Right cardiac atrium (tissue), 5 donors: ENCODE results near the gene C4orf50. TPM values are rescaled to one million over a fixed set of nuclear protein-coding genes. Genes with fewer than 3 reads are reported as not detected.

ENCODE experiments used
- ATAC-seq, 2 donors: fragments of 200-7000 bp; cut with Tn5 transposase; one replicate each; pipeline versions ENCODE4 v1.8.0 to v1.9.1; 2020; ENCODE audit warnings: moderate library complexity in 2 of 2, mild to moderate bottlenecking in 1 of 2
- DNase-seq, 3 donors: peaks; one replicate each; pipeline ENCODE4 v3.0.0-alpha.2; 2020
- H3K27ac ChIP-seq: one replicate; pipeline ENCODE4 v1.5.1; 2013; ENCODE audit warnings: mild to moderate bottlenecking, low read length, control low read depth, moderate library complexity
- H3K27me3 ChIP-seq: one replicate; pipeline ENCODE4 v1.6.1; 2013; ENCODE audit not compliant: control insufficient read depth, insufficient read depth
- H3K4me1 ChIP-seq: one replicate; pipeline ENCODE4 v1.6.1; 2013; ENCODE audit warnings: low read length; ENCODE audit not compliant: control insufficient read depth, insufficient read depth
- H3K4me3 ChIP-seq: one replicate; pipeline ENCODE4 v1.5.1; 2013; ENCODE audit warnings: low read length, control low read depth
- H3K9me3 ChIP-seq: one replicate; pipeline ENCODE4 v1.6.1; 2013; ENCODE audit warnings: low read length; ENCODE audit not compliant: control insufficient read depth
- WGBS: extraction: QIAGEN DNeasy Blood & Tissue Kit; methylation state at CpG from one replicate; pipeline ENCODE4 v1.1.7; 2013; 5-methylcytosine and 5-hydroxymethylcytosine counted together
- intact Hi-C, 4 donors: fragments of 100-400 bp; cut with DNase I; formaldehyde crosslinking; loops; one replicate each; pipeline versions ENCODE4 v1.11.0 to v1.14.0; 2022 to 2023
- polyA plus RNA-seq: library from polyadenylated mRNA; stranded (reverse); fragments of 200-250 nt; gene quantifications from one replicate; pipeline ENCODE4 v1.2.3, GENCODE V29; 2013
- total RNA-seq, 4 donors: library from RNA; stranded (reverse); fragmentation: NEBNext Ultra II Directional; extraction: Animal tissue kit (Norgen Biotek cat#: 25700); gene quantifications; one replicate each; pipeline ENCODE4 v1.2.1, GENCODE V29; 2021
- donor health status: healthy with polysubstance abuse.
- donor health status: DM: no; HTN: yes; CAD: no.
- donor health status: DM: no; HTN: no; CAD: no.
- donor health status: DM: no; HTN: yes; CAD: no; lungs with severe emphysema.
- donor health status: DM: yes; HTN: yes; CAD: no.

C4orf50 gene
- total and polyA plus RNA-seq, 5 donors = 0.02 to 0.03 (median 0.03) TPM; not detected in 2

DNA sequence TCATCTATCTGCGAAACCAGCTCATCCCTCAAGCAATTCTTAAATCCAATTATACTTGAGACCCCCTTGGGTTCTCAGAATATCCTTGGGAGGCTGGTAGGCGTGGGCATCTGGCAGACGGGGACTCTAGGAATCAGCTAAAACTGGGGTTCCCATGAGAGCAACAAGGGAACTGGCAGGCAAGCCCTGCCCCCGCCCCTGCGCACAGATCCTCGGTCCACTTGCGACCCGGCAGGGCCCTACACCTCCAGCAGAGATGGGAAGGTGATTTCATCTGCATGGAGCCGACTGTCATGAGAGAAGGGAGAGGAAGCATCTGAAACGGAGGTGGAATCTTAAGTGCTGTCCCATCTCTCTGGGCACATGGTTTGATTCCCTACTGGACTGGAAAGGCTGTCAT lies 9.9 kb upstream of the C4orf50 start:
- H3K9me3 ChIP-seq = no peaks in the 10 kb centered on the region
- DNase-seq = no peak
- intact Hi-C loops = no loop called here
- H3K4me1 ChIP-seq = no peaks in the 10 kb centered on the region
- 67% methylated on average over 10 of the region's 10 CpGs for WGBS
- no peak overlapping the region for H3K27ac ChIP-seq
- H3K27me3 ChIP-seq = no peaks in the 10 kb centered on the region
- H3K4me3 ChIP-seq = no peak overlapping the region
- ATAC-seq = no peak

DNA sequence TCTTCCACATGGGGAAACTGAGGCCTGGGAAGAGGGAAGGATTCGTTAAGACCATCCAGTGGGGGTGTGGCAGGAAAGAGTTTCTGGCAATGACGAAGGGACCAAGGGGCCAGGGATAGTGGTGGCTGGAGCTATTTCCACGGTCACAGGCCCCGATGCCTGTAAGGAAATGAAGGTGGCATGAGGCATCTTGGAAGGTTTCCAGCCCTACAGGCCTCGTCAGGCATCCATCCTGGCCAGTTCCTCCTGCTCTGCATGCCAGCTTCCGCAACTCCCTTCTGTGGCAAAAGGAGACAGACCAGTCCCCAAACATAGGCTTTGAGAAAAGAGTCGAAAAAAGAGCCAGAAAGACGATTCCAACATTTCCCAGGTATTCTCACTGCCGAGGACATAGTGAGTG lies 9.2 kb upstream of the C4orf50 start:
- Histone ChIP-seq H3K4me3 (no peak overlapping the region), H3K27me3 (no peaks in the 10 kb centered on the region), H3K27ac (no peak overlapping the region), H3K4me1 (no peaks in the 10 kb centered on the region), H3K9me3 (no peaks in the 10 kb centered on the region)
- DNase-seq (no peak), ATAC-seq (no peak)
- 75% methylated on average over 9 of the region's 9 CpGs for WGBS
- intact Hi-C loops = no loop called here

DNA sequence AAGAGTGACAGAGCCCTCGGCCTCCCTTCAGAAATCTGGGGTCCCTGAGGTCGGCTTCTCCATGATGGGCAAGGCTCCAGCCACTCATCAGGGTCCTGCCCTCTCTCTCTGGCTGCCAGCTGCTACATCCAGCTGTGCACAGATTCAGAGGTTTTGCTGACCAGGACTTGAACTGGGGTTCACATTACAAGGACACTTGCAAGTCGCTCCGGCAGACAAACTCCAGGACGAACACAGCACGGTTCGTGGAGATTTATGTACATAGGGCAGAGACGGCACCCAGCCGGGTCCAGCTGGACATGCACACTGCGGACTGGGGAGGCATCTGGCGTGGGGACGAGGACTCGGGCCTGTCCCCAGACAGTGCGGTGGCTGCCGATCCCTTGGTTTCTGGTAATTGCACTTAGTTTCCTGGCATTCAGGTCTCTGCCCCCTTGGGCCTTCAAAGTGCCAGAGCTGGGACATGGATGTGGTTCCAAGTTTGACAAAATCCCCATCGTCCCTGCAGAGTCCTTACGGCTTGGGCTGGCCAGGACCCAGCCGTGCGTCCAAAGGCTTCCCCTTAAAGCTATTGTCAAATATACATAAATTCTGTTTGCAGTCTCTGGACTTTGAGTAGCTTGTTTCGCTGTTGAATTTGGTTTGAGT lies 6.2 kb upstream of the C4orf50 start:
- DNase-seq = no peak
- H3K4me3 ChIP-seq = no peak overlapping the region
- H3K9me3 ChIP-seq = no peaks in the 10 kb centered on the region
- no peaks in the 10 kb centered on the region for H3K4me1 ChIP-seq
- no peak for ATAC-seq
- H3K27ac ChIP-seq = no peak overlapping the region
- WGBS = 70% methylated on average over 20 of the region's 20 CpGs
- intact Hi-C loops = no loop called here
- H3K27me3 ChIP-seq = no peaks in the 10 kb centered on the region

DNA sequence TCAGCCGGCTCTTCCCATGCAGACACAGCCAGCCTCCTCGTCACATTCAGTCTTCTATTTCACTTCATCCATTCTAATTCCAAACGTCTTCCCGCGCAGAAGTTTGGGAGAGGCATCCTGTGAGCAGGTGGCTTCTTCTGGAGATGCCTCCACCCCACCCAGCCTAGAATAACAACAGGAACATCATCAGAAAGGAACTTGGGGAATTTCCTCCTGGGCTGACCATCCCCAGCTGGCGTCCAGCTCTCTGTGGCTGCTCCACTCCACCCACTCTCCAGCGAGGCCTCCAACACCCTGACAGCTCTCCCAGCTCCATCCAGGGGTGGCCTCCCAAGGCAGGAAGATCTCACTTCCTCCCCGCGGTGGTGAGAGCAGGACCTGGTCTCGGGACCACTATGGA lies 5.5 kb upstream of the C4orf50 start:
- DNase-seq = no peak
- Histone ChIP-seq H3K4me1 (no peaks in the 10 kb centered on the region), H3K9me3 (no peaks in the 10 kb centered on the region), H3K4me3 (no peak overlapping the region), H3K27ac (no peak overlapping the region), H3K27me3 (no peaks in the 10 kb centered on the region)
- WGBS = 59% methylated on average over 10 of the region's 10 CpGs
- intact Hi-C loops = no loop called here
- no peak for ATAC-seq

DNA sequence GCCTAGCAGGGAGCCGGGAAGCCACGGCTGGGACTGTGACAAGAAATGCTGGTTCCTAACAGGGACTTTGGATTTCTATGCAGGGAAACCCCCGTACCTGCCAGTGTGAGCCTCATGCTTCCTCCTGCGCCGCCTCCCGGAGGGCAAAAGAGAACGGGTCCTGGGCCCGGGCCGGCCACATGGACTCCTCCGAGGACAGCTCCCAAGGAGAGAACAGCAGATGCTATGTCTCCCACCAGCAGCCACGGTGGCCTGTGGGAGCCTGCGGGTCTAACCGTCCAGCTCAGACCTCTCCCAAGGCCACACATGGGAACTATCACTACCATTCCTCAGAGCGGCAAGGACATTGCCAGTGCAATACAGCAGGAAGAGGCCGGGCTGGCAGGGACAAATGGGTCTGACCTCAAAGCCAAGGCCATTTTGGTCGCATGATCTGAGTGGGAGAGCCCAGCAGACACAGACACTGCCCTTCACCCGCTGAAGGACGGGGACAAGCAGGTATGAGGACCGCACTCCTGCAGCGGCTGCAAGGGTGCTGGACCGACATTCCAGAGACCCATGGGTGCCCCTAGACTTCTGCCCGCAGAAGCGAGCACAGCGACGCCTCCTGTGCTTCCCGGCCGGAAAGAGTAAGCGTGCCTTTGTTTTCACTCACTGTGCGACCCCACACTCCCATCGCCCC lies 4.5 kb upstream of the C4orf50 start:
- Histone ChIP-seq H3K27ac (no peak overlapping the region), H3K4me3 (no peak overlapping the region), H3K27me3 (no peaks in the 10 kb centered on the region), H3K9me3 (no peaks in the 10 kb centered on the region), H3K4me1 (no peaks in the 10 kb centered on the region)
- intact Hi-C loops = no loop called here
- 85% methylated on average over 30 of the region's 30 CpGs for WGBS
- ATAC-seq (no peak), DNase-seq (no peak)

DNA sequence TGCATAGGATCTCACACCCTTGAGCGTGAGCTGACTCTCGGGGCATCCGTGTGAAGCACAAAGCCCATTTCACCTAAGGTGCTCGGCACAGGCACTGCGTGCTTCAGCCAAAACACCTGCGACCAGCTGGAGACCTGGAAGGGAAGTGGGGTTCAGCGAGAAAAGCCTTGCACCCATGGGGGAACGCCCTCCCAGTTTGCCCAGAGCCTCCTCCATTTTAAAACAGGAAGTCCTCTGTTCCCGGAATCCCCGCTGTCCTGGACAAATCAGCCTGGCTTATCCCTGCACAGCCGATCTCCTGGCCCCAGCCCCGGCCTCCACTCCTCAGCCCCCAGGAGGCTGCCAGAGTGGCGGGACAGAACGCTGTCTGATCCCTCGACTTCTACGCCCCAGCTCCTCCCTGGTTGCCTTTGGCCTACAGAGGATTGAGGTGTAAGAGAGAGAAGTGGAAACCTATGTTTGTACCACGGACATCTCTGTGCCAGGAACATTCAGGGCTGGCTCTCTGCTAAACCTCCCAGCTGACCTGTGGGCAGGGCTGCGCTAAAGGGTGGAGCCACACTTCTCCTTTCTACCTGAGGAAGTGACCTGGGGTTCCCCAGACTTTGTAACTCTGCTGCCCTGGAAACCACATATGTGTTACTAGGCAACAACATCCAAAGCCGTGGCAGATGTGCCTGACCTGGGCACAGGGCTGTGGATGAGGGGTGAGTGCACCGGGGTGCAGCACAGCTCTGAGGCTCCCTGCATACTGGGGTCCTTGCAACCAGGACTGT lies 3.8 kb upstream of the C4orf50 start:
- no peaks in the 10 kb centered on the region for H3K27me3 ChIP-seq
- H3K27ac ChIP-seq = no peak overlapping the region
- H3K4me3 ChIP-seq = no peak overlapping the region
- DNase-seq = no peak
- no peaks in the 10 kb centered on the region for H3K4me1 ChIP-seq
- H3K9me3 ChIP-seq = no peaks in the 10 kb centered on the region
- WGBS = 72% methylated on average over 20 of the region's 20 CpGs
- no peak for ATAC-seq
- intact Hi-C loops = no loop called here

DNA sequence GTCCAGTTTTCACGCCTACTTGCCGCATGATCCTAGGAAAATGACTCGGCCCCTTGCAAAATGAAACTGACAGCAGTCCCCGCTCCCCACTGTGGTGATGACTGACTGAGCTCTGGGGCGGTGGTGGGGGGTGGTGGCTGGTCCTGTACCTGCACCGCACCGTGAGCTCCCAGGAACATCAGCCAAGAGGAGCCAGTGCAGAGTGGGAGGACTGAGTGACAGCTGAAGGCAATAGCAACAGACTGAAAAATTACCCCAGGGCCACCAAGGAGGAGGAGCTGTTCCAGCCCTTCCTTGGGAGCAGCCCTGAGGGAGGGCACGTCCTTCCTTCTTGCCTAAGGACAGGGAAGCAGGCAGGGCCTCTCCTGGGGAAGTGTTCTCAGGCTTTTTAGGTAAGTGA lies 2.4 kb upstream of the C4orf50 start:
- H3K4me1 ChIP-seq = no peaks in the 10 kb centered on the region
- 79% methylated on average over 8 of the region's 8 CpGs for WGBS
- no peak overlapping the region for H3K4me3 ChIP-seq
- no peaks in the 10 kb centered on the region for H3K9me3 ChIP-seq
- DNase-seq = no peak
- intact Hi-C loops = no loop called here
- H3K27ac ChIP-seq = no peak overlapping the region
- ATAC-seq = no peak
- no peaks in the 10 kb centered on the region for H3K27me3 ChIP-seq

DNA sequence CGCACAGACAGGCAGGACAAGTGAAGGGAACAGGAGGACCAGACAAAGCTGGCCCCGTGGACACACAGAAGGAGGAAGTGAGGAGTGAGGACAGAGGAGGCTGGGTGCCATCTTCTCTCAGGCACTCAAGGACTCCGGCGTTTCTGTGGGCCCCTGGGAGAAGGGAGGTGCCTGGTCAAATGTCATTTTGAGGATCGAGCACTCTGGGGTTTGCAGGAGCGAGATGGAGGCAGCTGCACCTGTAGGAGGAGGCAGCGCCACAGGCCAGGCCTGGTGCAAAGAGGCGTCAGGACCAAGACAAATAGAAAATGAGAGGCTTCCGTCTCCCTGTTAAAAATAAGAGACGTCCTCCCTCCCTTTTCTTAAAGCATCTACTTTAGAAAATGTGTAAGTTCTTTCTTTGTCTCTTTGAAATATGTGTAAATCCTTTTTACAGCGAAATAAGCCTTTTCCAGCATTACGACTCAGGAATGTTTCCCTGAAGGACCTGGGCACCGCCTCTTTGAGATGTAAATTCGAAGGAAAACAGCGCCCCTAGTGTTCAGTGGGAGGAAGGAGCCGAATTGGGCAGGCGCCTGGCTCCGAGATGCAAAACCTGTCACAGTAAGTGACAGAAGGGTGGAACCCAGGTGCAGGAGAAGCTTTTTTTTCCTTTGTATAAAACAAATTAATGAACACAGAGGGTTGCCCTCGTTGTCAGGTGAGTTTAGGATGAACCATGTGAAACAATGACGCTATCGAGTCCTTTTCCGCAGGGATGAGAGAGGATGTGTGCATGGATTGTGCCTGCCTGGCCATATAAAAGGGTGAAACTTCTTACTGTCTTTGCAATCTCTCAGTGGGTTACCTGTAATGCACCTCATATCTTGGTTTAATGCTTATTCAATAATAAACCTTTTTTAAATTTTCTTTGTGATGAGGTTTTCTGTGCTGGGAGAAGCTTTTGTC lies 1.4 kb upstream of the C4orf50 start:
- intact Hi-C loops = no loop called here
- H3K27ac ChIP-seq = no peak overlapping the region
- no peaks in the 10 kb centered on the region for H3K9me3 ChIP-seq
- peak in 1 of 3 donors; percentile 68 for DNase-seq
- no peak for ATAC-seq
- WGBS = 32% methylated on average over 22 of the region's 22 CpGs
- no peaks in the 10 kb centered on the region for H3K27me3 ChIP-seq
- no peaks in the 10 kb centered on the region for H3K4me1 ChIP-seq
- no peak overlapping the region for H3K4me3 ChIP-seq

DNA sequence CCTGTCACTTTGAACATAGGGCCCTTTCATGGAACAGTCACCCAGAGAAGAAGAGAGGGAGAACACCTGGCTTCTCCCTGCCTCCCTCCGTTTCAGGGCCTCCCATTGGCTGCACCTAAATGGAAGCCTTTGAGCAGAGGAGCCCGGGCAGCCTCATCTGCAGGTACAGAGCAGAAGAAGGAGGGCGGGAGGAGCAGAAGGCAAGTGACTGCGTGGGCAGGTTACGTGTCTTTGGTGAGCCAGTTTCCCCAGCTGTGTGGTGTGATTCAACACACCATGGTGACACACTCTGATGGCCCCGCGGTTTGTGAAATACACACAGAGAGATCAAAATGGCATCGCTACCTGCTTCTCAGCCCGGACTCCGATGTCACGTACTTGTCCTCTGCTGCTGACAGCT lies 431 bp downstream of the C4orf50 start:
- intact Hi-C loops = no loop called here
- Histone ChIP-seq H3K4me1 (no peaks in the 10 kb centered on the region), H3K4me3 (no peak overlapping the region), H3K9me3 (no peaks in the 10 kb centered on the region), H3K27me3 (no peaks in the 10 kb centered on the region), H3K27ac (no peak overlapping the region)
- 82% methylated on average over 11 of the region's 11 CpGs for WGBS
- no peak for DNase-seq
- ATAC-seq = no peak

DNA sequence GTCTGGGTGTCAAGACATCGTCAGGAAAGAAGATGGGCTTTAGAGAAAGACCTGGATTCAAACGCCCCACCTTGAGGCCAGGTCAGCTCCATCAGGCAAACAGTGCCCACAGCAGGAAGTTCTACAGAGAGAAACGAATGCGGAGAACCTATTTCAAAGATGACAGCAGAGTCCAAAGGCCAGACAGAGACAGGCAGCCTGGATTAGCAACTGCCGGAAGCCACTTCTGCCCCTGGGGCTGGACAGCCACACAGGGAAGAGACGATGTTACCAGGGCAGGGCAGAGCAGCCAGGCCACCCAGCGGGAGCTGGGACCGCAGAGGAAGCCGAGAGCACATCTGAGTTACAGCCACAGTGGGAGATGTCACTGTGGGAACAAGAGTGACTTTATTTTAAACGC lies 1.2 kb downstream of the C4orf50 start:
- no peaks in the 10 kb centered on the region for H3K27me3 ChIP-seq
- DNase-seq = no peak
- WGBS = 70% methylated on average over 10 of the region's 10 CpGs
- no peak for ATAC-seq
- intact Hi-C loops = no loop called here
- H3K4me3 ChIP-seq = no peak overlapping the region
- no peaks in the 10 kb centered on the region for H3K4me1 ChIP-seq
- H3K27ac ChIP-seq = no peak overlapping the region
- no peaks in the 10 kb centered on the region for H3K9me3 ChIP-seq
